Posterior cingulate gyrus (tissue), 11 donors: Measurements from ENCODE around the gene SLC6A9.

Experiments
- DNase-seq, 10 donors: peaks; one replicate each; pipeline versions ENCODE4 v3.0.0 to v3.0.0-alpha.2; 2020 to 2021; ENCODE audit warnings: mixed read lengths in 3 of 10
- intact Hi-C: fragments of 100-400 bp; cut with DNase I; formaldehyde crosslinking; loops from one replicate; pipeline ENCODE4 v1.15.1; 2023

Gene SLC6A9

DNA sequence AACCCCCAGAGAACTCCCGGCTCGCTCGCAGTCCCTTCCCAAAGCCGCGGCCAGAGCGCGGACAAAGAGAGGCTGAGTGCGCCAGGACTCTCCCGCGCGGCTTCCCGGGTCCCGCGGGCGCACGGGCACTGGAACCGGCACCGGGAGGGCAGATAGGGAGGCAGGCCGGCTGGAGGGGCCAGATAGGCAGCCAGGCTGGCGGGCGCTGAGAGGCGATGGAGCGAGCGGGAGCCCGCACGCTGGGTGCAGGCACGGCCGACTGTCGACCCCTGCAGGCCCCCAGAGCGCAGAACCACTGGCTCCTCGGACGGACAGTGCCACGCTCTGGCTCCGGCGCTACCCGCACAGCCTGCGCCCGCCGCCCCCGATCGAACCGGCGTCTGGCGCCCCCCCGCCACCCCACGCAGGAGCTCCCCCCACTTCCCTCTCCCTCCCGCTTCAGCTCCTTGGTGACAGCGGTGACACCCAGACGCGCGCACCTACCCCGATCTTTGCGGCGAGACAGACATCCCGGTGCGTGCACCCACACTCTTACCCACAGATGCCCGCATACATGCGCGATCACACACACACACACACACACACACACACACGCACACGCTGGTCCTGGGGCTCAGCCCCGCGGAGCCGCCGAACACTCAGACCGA lies 534 bp downstream of the SLC6A9 start:
- intact Hi-C loops, result loop anchor here (10.0 kb wide), 1 partner anchor 86 kb away; the partner anchor contains the start of gene IPO13
- DNase-seq, result peak; percentile 61 to 95 (median 74)

DNA sequence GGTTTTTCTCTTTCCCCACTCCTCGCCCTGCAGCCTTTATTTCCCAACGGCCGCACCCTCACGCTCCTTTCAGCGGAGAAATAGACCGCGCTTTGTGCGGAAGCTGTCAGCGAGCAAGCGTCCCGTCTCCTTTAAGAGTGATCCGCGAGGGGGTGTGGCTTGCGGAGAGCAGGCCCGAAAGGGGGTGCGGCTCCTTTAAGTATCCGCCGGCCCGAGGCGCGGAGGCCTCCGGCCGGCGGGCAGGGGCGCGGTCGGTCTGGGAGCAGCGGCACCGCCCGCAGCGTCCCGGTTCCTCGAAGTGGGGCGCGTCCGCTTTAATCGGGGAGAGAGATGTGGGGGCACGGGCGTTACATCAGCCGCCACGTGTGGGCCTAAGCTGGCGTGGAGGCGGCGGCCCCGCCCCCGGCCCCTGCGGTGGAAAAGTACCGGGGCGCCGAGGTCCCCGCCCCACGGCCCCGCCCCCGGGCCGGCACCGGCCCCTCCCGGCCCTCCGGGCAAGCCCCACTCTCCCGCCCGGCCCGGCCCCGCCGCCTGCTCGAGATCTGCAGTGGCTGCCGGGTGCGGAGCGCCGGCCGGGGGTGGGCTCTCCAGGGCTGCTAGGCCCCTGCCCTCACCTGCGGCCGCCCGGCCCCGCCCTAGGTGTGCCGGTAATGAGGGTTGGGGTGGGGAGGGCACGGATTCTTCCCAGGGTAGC lies 1.2 kb downstream of the SLC6A9 start:
- peak; percentile 74 to 98 (median 86) for DNase-seq
- intact Hi-C loops, result loop anchor here (10.0 kb wide), 1 partner anchor 85 kb away; the partner anchor contains the start of gene IPO13

DNA sequence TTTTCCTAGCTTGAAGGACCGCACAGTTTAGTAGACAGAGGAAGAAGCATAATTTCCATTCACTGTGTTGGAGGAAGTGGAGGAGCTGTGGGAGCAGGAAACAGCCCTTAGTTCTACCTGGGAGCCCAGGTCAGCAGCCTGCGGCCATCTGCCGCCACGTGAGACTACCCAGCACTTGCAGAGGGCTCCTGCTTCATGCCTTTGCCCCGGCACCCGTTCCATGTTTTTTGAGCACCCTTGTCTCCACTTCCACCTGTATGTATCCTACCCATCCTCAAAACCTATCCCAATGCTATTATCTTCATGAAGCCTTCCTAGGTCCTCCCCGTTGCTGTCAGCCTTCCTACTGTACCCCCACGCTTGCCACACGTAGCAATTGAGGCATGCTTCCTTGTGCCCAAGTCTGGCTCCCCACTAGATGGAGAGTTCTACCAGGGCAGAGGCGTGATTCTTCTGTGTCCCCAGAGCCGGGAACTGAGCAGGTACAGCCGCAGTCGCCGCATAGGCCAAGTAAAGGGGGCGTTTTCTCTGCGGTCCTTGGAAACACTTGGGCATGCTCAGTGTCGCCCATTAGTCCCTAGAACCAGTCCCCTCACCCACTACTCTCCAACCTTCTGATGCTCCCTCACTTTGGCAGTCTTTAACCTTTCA lies 1.9 kb downstream of the SLC6A9 start:
- intact Hi-C loops, result no loop called here
- peak in 3 of 10 donors; percentile 46 to 88 (median 70) for DNase-seq

DNA sequence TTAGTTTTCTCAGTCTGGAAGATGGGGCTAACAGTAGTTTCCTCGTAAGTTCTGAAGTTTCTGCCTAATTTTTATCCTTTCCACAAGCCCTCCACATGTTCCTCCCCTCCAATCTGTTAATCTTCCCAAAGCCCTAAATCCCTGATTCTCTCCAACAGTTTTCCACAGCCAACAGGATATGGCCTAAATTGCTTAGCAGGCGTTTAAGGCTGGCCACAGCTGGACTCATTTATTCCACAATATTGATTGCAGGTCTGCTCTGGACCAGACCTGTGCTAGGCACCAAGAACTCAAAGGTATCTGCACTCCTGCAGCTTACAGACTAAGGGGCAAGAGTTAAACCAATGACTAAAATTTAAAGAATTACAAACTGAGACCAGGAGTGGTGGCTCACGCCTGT lies 3.9 kb downstream of the SLC6A9 start:
- DNase-seq, result no peak
- intact Hi-C loops, result no loop called here

DNA sequence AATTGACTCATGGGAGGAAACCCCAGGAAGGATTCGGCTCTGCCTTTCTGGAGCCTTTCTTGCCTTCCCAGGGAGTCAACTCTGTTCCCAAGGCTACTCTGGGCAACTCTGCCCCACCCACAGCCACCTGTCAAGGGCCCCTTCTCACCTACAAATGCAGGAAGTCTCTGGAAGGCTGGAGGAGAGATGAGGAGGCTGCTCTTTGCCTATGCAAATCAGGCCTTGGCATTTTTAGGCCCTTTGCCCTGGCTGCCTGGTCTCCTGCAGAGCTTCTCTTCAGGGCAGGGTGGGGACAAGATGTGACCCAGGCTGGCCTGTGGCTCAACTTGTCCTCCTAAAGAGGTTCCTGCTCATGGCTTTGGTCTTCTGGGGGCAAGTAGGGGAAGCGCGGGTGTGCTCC lies 5.4 kb downstream of the SLC6A9 start:
- peak in 3 of 10 donors; percentile 9 to 79 (median 47) for DNase-seq
- intact Hi-C loops, result no loop called here

DNA sequence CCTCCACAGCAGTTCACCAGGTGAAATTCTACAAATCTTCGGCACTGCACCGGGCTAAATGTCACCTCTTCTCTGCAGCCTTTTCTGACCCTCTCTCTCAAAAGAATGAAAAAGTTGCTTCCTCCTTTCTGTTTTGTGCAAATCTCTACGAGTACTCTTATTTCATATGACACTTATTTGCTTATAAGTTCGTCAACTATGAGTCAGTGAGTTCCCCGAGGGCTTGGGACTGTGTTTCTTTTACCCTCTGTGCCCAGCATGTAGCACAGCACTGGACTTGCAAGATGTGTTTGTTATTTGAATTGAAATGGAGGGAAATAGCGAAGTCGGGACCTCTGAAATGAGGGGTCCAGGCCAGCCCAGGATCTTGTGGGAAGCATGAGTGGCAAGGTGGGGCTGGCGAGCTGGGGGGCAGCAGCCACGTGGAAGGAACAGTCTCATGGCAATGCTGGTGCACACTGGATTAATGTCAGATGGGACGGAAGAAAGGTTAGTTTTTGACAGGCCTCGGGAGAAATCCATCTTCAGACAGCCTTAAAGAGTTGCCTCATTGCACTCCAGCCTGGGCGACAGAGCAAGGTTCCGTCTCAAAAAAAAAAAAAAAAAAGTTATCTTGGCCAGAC lies 6.2 kb downstream of the SLC6A9 start:
- intact Hi-C loops, result no loop called here
- peak in 3 of 10 donors; percentile 18 to 62 (median 43) for DNase-seq

DNA sequence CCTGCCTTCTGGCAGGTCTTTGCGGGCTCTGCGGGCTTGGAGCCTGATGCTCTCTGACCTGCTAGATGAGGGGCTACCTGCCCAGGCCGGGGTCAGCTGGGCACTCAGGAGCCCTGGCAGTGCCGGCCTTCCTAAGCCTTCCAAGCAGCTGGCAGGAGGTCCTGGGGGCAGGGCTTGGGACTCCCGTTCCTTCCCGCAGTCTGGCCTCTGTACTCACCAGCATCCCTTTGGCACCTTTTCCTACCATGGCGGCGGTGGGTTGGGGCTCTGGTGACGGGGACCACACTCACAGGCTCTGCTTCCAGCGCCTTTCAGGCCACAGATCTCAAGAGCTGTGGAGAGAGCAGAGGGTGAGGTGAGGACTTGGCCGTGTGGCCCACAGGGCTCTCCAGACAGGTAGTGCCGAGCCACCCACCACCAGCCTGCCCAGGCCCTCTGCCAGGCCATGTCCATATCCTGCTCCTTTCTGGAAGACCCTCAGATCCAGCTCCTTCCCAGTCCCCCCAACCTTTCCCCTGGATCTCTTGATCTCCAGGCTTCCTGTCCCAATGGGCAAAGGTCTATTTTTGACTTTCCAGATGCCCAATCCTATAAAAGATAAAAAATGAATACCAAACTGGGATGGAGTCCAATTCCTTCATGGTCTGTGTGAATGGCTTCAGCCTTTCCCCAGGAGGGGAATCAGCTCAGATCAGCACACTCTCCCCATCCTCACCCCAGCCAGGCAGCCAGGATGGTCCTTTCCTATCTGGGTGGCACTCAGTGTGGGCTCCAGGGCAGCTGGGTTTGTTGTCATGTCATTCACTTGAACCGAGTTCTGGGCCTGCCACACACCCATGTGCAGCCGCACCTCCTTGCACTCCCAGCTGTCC lies 7.0 kb downstream of the SLC6A9 start:
- intact Hi-C loops, result no loop called here
- DNase-seq, result peak in 3 of 10 donors; percentile 57 to 83 (median 81)

DNA sequence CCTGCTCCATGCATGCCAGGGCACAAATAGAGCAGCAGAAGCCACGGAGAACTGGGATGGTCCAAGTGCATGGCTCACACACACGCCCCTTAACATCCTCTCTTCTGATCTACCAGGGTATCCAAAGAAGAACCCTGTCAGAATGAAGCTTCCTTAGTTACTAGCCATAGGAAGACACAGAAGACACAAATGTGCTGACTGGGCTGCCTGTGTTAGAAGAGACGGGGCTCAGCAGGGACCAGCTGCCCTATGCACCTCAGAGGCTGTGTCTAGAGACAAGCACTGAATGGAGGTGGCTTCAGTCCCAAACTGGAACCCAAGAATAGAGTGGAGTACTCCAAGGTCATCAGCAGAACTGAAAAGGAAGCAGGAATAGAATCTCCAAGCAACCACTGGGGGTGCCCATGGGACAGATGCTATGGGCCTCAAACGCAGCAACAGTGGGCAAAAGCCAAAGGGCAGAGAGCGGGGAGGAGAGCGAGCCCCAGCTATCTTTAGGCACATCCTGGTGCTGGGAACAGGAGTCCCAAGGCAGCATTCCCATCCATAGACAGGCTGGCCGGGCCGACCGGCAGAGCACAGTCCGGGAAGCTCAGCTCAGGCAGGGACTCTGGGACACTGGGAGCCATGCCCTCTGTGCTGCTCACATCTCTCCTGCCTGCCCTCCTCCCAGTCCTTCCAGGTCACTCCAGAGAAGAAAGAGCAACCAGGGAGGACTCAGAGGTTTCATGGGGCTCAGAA lies 9.5 kb downstream of the SLC6A9 start:
- peak in 2 of 10 donors; percentile 19 to 79 for DNase-seq
- intact Hi-C loops, result no loop called here

DNA sequence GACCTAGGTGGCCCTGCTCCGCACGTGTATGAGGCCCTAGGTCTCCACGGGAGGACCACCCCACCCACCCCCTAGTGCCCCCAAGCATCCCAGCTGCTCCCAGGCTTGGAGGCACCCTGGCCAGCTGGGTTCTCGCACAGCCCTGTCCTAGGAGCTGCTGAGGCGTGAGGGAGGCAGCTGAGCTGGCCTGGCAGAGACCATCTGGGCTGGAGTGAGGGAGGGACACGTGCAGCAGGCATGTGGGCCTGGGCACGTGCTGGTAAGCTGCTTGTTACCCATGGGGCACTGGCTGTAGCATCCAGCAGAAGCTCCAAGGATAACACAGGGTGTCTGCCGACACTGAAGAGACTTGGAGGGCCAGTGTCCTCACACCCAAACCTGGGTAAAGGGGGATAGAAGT lies 10.1 kb downstream of the SLC6A9 start:
- intact Hi-C loops, result no loop called here
- peak in 2 of 10 donors; percentile 70 to 91 for DNase-seq

DNA sequence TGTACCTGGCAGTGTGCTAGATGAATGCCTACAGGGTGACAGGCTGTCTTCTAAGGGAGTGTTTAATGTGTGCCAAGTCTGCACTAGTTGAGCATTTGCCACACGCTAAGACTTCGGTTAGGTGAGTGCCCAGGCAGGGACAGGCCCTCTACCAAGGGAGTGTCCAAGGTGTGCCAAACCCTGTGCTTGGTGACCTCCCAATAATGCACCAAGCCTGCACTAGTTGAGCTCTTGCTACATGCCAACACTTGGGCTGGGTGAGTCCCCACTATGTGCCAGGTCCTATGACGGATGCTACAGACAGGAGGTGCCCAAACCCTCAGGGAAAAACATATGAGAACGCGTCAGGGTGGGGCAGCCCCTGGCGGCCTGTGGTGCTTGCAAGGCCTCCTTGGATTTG lies 10.8 kb downstream of the SLC6A9 start:
- intact Hi-C loops, result no loop called here
- no peak for DNase-seq

DNA sequence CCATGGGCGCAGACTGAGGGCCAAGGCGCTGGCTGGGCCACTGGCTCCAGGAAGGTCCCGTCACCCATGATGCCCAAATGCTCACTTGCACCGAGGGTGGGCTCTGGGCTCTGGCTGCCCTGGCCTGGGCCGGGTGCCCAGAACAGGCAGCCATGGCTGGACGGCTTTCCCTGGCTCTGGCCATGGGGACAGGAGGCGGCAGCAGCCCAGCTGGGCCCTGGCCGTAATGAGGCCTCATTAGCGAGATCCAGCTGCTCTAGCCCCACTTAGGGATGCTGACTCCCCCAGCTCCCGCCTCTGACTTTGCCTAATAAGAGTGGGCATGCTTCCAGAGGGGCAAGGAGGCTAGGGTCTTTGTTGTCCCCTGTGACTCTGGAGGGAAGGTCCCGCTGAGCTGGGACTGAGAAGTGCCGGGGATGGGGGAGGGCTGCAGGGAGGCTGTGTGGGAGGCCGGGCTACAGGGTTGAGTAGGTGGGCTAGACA lies 11.8 kb downstream of the SLC6A9 start:
- intact Hi-C loops, result no loop called here
- peak in 9 of 10 donors; percentile 46 to 96 (median 70) for DNase-seq

DNA sequence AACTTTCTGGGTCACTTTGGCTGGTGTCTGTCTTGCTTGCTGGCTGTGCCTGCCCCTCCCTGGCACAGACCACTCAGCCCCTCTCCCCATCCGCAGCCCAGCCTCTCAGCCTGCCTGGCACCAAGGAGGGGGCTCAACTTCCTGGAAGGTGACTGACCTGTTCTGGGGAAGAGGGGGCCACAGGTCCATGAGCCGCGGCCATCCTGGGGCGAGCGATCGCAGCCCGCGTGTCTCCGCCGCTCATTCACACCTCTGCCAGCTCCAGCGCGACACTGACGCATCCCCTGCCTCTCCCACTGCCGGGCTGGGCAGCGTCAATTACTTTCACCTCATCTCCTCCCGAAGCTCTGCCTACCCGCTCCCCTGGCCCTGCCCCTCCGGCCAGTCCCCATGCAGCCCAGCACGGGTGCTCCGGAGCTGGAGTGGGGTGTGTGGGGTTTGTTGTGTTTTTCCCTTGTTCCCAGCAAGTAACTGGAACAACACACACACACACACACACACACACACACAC lies 14.3 kb downstream of the SLC6A9 start:
- peak in 1 of 10 donors; percentile 48 for DNase-seq

DNA sequence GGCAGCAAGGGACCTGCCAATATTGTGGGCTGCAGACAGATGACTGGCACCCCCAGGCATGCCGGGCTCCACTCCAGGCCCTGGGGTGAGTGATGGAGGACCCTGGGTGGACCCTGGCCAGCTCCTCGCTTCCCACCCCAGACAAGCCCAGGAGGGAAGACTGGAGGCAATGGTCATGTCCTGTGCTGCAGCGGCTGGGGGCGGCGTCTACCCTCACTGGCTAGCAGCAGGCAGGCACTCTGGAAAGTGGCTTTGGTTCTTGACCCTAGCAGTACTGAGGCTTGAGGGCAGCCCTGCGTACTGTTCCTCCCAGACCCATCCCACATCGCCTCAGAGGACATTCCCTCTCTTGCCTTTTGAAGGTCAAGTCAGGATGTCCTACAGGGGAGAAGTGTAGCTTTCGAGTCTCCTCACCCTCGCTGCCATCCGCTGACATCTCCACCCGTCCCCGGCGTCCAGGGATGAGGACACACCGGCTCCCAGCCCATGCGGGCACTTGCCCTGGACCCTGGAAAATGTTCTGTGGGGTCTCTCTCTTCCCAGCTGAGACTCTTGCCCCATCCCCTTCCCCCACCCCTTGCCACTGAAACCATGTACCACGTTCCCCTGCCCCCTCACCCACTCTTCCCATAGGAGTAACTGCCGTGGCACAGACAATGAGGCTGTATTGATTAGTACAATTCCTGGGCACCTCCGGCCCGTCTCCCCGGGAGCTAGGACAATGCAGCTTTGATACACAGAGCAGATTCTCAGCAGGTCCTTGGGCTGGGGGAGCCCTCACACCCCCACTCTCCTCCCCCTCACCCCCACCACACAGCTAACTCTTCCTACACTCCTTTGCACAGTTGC lies 15.0 kb downstream of the SLC6A9 start:
- peak in 1 of 10 donors; percentile 58 for DNase-seq
- intact Hi-C loops, result no loop called here

More for the DNA sequence above, 14.3 kb downstream of the SLC6A9 start:
- intact Hi-C loops, result no loop called here

DNA sequence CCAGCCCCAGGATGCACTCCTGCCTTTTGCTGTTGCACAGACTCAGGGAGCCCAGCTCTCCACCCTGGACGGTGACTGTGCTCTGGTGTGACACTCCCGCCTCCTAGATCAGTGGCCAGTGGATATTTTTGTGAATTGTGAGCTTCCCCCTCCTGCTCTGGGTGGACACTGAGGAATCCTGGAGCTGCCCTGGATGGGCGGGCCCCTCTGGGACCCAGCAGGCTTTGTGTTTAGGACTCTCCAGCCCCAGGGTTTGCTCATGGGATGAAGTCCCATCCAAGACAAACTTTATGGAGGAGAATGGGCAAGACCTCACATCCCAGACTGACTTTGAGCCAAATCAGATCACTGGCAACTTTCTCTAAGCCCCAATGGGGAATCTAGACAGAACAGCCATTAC lies 16.1 kb downstream of the SLC6A9 start:
- no peak for DNase-seq
- intact Hi-C loops, result no loop called here

DNA sequence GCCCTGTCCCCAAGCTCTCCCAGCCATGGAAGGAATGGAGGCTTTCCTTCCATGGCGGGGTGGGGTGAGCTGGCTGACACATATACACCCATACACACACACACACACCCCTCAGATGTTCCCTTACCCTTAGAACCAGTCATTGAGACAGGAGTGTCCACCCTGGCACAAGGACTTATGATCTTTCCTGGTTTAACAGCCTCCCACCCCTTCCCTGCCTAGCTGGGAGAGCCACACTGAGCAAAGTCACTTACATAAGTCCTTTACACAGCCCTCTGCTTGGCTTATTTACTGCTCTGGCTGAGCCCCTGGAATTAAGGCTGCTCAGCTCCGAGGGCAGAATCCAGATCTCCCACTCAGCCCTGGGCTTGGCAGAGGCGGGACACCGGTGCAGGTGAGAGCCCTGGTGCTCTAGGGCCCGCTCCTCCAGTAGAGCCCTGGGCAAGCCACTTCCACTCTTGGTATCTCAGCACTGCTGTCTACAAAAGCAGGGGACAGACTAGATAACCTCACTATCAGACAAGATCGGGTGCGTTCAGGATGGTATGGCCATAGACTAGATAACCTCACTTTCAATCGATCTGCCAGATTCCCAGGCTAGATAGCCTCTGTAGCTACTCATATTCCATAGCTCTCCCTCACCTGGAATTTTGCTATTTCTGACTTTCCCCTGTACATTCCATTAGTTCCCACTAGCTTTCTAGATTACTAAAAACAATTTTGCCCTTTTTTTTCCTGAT lies 16.7 kb downstream of the SLC6A9 start:
- intact Hi-C loops, result no loop called here

DNA sequence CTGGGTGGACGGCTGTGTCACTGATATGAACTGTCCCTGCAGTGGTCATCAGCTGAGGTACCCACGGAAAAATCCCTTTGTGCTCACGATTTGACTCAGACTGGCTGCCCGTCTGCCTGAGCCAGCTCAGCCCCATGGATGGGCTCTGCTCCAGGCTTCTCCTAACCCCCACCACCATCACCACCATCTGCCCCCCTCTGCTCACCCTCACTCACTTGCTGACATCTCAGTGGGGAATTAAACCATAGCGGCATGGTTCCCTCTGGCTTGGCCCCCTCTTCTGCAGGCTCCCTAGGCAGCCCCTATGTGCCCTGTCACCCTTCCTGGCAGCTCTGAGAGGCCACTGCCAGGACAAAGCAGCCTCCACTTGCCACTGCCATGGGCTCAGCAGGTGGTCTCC lies 17.3 kb downstream of the SLC6A9 start:
- intact Hi-C loops, result no loop called here
- DNase-seq, result no peak

More for the DNA sequence above, 16.7 kb downstream of the SLC6A9 start:
- DNase-seq, result no peak

DNA sequence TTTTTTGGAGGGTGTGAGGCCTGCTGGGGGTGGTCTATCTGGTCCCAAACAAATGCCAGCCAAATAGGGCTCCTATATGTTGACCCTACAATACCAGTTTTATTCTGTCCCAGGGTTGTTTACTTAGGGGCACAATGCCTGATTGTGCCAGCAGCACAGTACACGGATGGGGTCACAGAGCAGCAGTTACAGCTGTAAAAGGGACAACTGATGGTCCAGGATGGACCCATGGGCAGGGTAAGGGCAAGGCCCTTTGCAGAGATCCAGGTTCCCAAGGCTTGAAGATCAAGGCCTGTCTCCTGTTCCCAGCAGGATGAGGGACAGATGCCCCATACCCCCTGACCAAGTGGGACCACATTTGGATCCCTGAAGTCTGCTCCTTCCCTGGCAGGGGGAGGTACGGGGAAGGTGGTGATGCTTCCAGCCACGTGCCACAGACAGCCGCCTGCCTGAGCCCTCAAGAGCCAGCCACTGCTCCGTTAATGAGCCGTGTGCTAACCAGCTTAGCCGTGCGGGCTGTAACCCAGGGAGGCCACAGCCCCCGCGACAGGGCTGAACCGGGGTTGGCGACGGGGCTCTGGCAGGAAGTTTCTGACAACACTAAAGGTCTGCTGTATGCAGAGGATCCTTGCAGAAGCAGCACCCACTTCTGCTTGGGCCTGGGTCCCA lies 18.2 kb downstream of the SLC6A9 start:
- DNase-seq, result peak in 1 of 10 donors; percentile 46
- intact Hi-C loops, result no loop called here
